ENCODE measurements around the gene ALDH9A1.
"Not testable (repeated sequence)": the region's sequence is repeated elsewhere in the genome, so short reads cannot be mapped to it uniquely, and the experiment has no call there.

Gene ALDH9A1

GRCh38 chr1:165697881-165698760 lies at the start of gene ALDH9A1:
ALDH9A1 (minus strand) TSS chr1:165698562; CDS start chr1:165698558, 4 bp downstream.
- TF ChIP-seq ZNF274 (IDR thresholded peaks at IDR 0.05; ENCODE audit: low read depth, low read length): no peak
- peak within 1 kb of the TSS; percentile 84 for H3K4me3 ChIP-seq (ENCODE audit: low read length)

GRCh38 chr1:165747632-165748447 lies 49.5 kb upstream of the ALDH9A1 start:
- H3K4me3 ChIP-seq (ENCODE audit: low read length): no peak overlapping the region

GRCh38 chr1:165744913-165745312 lies 46.6 kb upstream of the ALDH9A1 start:
- not testable (repeated sequence) for H3K4me3 ChIP-seq (ENCODE audit: low read length)

More at GRCh38 chr1:165747632-165748447, 49.5 kb upstream of the ALDH9A1 start:
- TF ChIP-seq ZNF274 (IDR thresholded peaks at IDR 0.05; ENCODE audit: low read depth, low read length): no peak

- TF ChIP-seq ZNF274 (IDR thresholded peaks at IDR 0.05; ENCODE audit: low read depth, low read length): no peak
These were observed 43.8 kb upstream of the ALDH9A1 start for GRCh38 chr1:165742194-165742593.

GRCh38 chr1:165738794-165739193 lies 40.4 kb upstream of the ALDH9A1 start:
- H3K4me3 ChIP-seq (ENCODE audit: low read length): no peak overlapping the region
- TF ChIP-seq ZNF274 (IDR thresholded peaks at IDR 0.05; ENCODE audit: low read depth, low read length): no peak

More at GRCh38 chr1:165742194-165742593, 43.8 kb upstream of the ALDH9A1 start:
- no peak overlapping the region for H3K4me3 ChIP-seq (ENCODE audit: low read length)

- H3K4me3 ChIP-seq (ENCODE audit: low read length): no peak overlapping the region
- no peak for TF ChIP-seq ZNF274 (IDR thresholded peaks at IDR 0.05; ENCODE audit: low read depth, low read length)
These were observed 38.8 kb upstream of the ALDH9A1 start for GRCh38 chr1:165737196-165737595.

- no peak overlapping the region for H3K4me3 ChIP-seq (ENCODE audit: low read length)
- no peak for TF ChIP-seq ZNF274 (IDR thresholded peaks at IDR 0.05; ENCODE audit: low read depth, low read length)
These were observed 36.5 kb upstream of the ALDH9A1 start for GRCh38 chr1:165734906-165735305.

- TF ChIP-seq ZNF274 (IDR thresholded peaks at IDR 0.05; ENCODE audit: low read depth, low read length): no peak
- no peak overlapping the region for H3K4me3 ChIP-seq (ENCODE audit: low read length)
These were observed 28.5 kb upstream of the ALDH9A1 start for GRCh38 chr1:165726841-165727240.

- H3K4me3 ChIP-seq (ENCODE audit: low read length): no peak overlapping the region
- no peak for TF ChIP-seq ZNF274 (IDR thresholded peaks at IDR 0.05; ENCODE audit: low read depth, low read length)
These were observed 27.8 kb upstream of the ALDH9A1 start for GRCh38 chr1:165726169-165726568.

- TF ChIP-seq ZNF274 (IDR thresholded peaks at IDR 0.05; ENCODE audit: low read depth, low read length): no peak
- no peak overlapping the region for H3K4me3 ChIP-seq (ENCODE audit: low read length)
These were observed 19.7 kb upstream of the ALDH9A1 start for GRCh38 chr1:165717918-165718515.

- H3K4me3 ChIP-seq (ENCODE audit: low read length): not testable (repeated sequence)
These were observed 18.1 kb upstream of the ALDH9A1 start for GRCh38 chr1:165716265-165717051.

- H3K4me3 ChIP-seq (ENCODE audit: low read length): no peak overlapping the region
- no peak for TF ChIP-seq ZNF274 (IDR thresholded peaks at IDR 0.05; ENCODE audit: low read depth, low read length)
These were observed 14.4 kb upstream of the ALDH9A1 start for GRCh38 chr1:165712764-165713163.

- TF ChIP-seq ZNF274 (IDR thresholded peaks at IDR 0.05; ENCODE audit: low read depth, low read length): no peak
- H3K4me3 ChIP-seq (ENCODE audit: low read length): no peak overlapping the region
These were observed 9.8 kb upstream of the ALDH9A1 start for GRCh38 chr1:165707984-165708706.
